Endothelial cell of umbilical vein (primary cell): ENCODE data around the gene PLPPR3. TPM values are rescaled to one million over a fixed set of nuclear protein-coding genes. Genes with fewer than 3 reads are reported as not detected.

Source experiments
- BruUV-seq: library from RNA; stranded (reverse); fragments of 400-500 nt; replicated peaks from 2 replicates; lab custom pipeline; 2021; lab: Mats Ljungman, UMichigan
- CTCF ChIA-PET: fragments of 300-600, 350-600 bp; sonication (Branson Sonifier 250); formaldehyde crosslinking; loops from one replicate; lab custom pipeline; 2021; ENCODE audit warnings: antibody characterized with exemption, inconsistent platforms; lab: Charles Lee
- POLR2A ChIA-PET: fragments of 300-600, 350-600 bp; sonication (Branson Sonifier 250); formaldehyde crosslinking; loops from one replicate; lab custom pipeline; 2021; ENCODE audit warnings: antibody characterized with exemption, inconsistent platforms; lab: Charles Lee
- DNase-seq: peaks from one replicate; pipeline ENCODE4 v3.0.0-alpha.2; 2011; ENCODE audit warnings: low read depth, low spot score
- FAIRE-seq: peaks from 2 replicates; lab custom pipeline; 2011; peaks lifted over from hg19 to GRCh38; lab: Jason Lieb, UNC
- H2AFZ ChIP-seq: 2 replicates; pipeline ENCODE4 v1.6.0; 2012; ENCODE audit warnings: low read depth, low read length, control low read depth, inconsistent platforms
- H3K27ac ChIP-seq: 2 replicates; pipeline ENCODE4 v1.5.1; 2011; ENCODE audit warnings: low read depth, mild to moderate bottlenecking, control low read depth, low read length, moderate library complexity; ENCODE audit not compliant: insufficient read depth
- H3K27me3 ChIP-seq, 2 experiments: 2 replicates each; pipeline versions ENCODE4 v1.6.0 to v1.6.1; 2011; ENCODE audit warnings: low read length in 2 of 2, mixed read lengths in 1 of 2; ENCODE audit not compliant: control insufficient read depth in 2 of 2, insufficient read depth in 2 of 2
- H3K36me3 ChIP-seq, 2 experiments: 2 replicates in 1 of 2; 3 replicates in 1 of 2; pipeline ENCODE4 v1.5.1; 2011; ENCODE audit warnings: low read length in 2 of 2, mild to moderate bottlenecking in 1 of 2, moderate library complexity in 1 of 2; ENCODE audit not compliant: control insufficient read depth in 2 of 2, insufficient read depth in 2 of 2; ENCODE audit errors: extremely low read depth in 1 of 2
- H3K4me1 ChIP-seq: 3 replicates; pipeline ENCODE4 v1.5.1; 2011; ENCODE audit warnings: mild to moderate bottlenecking, low read length; ENCODE audit not compliant: control insufficient read depth, insufficient read depth; ENCODE audit errors: extremely low read depth
- H3K4me2 ChIP-seq: 2 replicates; pipeline ENCODE4 v1.6.1; 2011; ENCODE audit warnings: low read length, control low read depth, mixed read lengths; ENCODE audit not compliant: insufficient read depth
- H3K4me3 ChIP-seq, 3 experiments: fragments of 200-600 bp in 1 of 3; sonication (generic), shearing (Covaris generic) in 1 of 3; replicated peaks in 1 of 3; 2 replicates each; pipeline ENCODE4 v1.5.1; 2011 to 2016; ENCODE audit warnings: control low read depth in 3 of 3, low read length in 3 of 3, mild to moderate bottlenecking in 2 of 3, inconsistent platforms in 1 of 3, low read depth in 1 of 3, moderate library complexity in 1 of 3; ENCODE audit not compliant: insufficient read depth in 1 of 3
- H3K79me2 ChIP-seq: 2 replicates; pipeline ENCODE4 v1.6.0; 2012; ENCODE audit warnings: low read length, inconsistent platforms; ENCODE audit not compliant: control insufficient read depth, insufficient read depth
- H3K9ac ChIP-seq: replicated peaks from 2 replicates; pipeline ENCODE3; 2011; ENCODE audit warnings: low read length, control low read depth; ENCODE audit not compliant: insufficient read depth; ENCODE audit errors: extremely low read depth
- H3K9me1 ChIP-seq: replicated peaks from 3 replicates; pipeline ENCODE4 v1.6.0; 2011; ENCODE audit warnings: mild to moderate bottlenecking, low read length; ENCODE audit not compliant: control insufficient read depth, insufficient read depth; ENCODE audit errors: extremely low read depth
- H3K9me3 ChIP-seq: replicated peaks from 2 replicates; pipeline ENCODE4 v1.5.1; 2012; ENCODE audit warnings: low read length, inconsistent platforms; ENCODE audit not compliant: control insufficient read depth, insufficient read depth
- H4K20me1 ChIP-seq: replicated peaks from 2 replicates; pipeline ENCODE3; 2011; ENCODE audit warnings: mild to moderate bottlenecking, low read length; ENCODE audit not compliant: control insufficient read depth, insufficient read depth; ENCODE audit errors: extremely low read depth
- EZH2 ChIP-seq: IDR thresholded peaks from 2 replicates; pipeline ENCODE4 v1.6.1; 2012; ENCODE audit warnings: borderline replicate concordance, low read depth, mild to moderate bottlenecking, moderate library complexity, low read length, inconsistent platforms; ENCODE audit not compliant: severe bottlenecking
- FOS ChIP-seq: IDR thresholded peaks from 2 replicates; pipeline ENCODE4 v1.6.1; 2011; ENCODE audit warnings: mild to moderate bottlenecking, low read length, moderate library complexity, borderline replicate concordance; ENCODE audit not compliant: insufficient read depth
- GATA2 ChIP-seq: IDR thresholded peaks from 2 replicates; pipeline ENCODE4 v1.7.0; 2011; ENCODE audit warnings: low read depth, mild to moderate bottlenecking, moderate library complexity, mixed read lengths, low read length; ENCODE audit not compliant: insufficient read length, insufficient read depth
- JUN ChIP-seq: IDR thresholded peaks from 2 replicates; pipeline ENCODE4 v1.6.1; 2011; ENCODE audit warnings: borderline replicate concordance, low read depth; ENCODE audit not compliant: insufficient read length, insufficient read depth
- MYC ChIP-seq: IDR thresholded peaks from one replicate; pipeline ENCODE4 v1.6.1; 2011; ENCODE audit warnings: mild to moderate bottlenecking, low read depth, low read length
- POLR2A ChIP-seq: IDR thresholded peaks from 2 replicates; pipeline ENCODE4 v1.6.1; 2012; ENCODE audit warnings: low read depth, mild to moderate bottlenecking, control low read depth, low read length
- POLR2AphosphoS5 ChIP-seq: IDR thresholded peaks from 2 replicates; pipeline ENCODE4 v1.6.1; 2012; ENCODE audit warnings: low read depth, mild to moderate bottlenecking, control low read depth, low read length, moderate library complexity; ENCODE audit not compliant: insufficient read depth
- dilution Hi-C: fragments of 300-500 bp; cut with MboI; formaldehyde crosslinking; loops from one replicate; pipeline ENCODE4 v1.15.0; 2019; ENCODE audit warnings: low sequenced_read_pairs; ENCODE audit not compliant: extremely low pct_ligation_motif_present
- intact Hi-C: fragments of 100-400 bp; cut with micrococcal nuclease; formaldehyde crosslinking; loops from one replicate; pipeline ENCODE4 v1.10.0; 2022
- polyA plus RNA-seq, 4 experiments: library from polyadenylated mRNA; depleted of rRNA in 3 of 4; stranded (reverse) in 3 of 4; unstranded in 1 of 4; fragments of >200 nt; gene quantifications; 2 replicates each; pipeline versions ENCODE4 v1.2.1 to v1.2.3, GENCODE V29; 2011 to 2012; ENCODE audit warnings: missing spikeins in 1 of 4
- total RNA-seq: library from RNA; stranded (reverse); gene quantifications from 2 replicates; pipeline ENCODE4 v1.2.3, GENCODE V29; 2021
- TF ChIP-seq, protein P1 (sequence below), 2 donors: IDR thresholded peaks; 1 replicate in 1 of 2; 2 replicates in 1 of 2; pipeline ENCODE4 v1.5.1; 2011; ENCODE audit warnings: low read length in 2 of 2, mild to moderate bottlenecking in 2 of 2, moderate library complexity in 2 of 2, control low read depth in 1 of 2, inconsistent platforms in 1 of 2, low read depth in 1 of 2; ENCODE audit not compliant: insufficient read depth in 1 of 2; ENCODE audit errors: extremely low read depth in 1 of 2
- TF ChIP-seq, protein P2 (sequence below): IDR thresholded peaks from 2 replicates; pipeline ENCODE4 v1.6.1; 2011; ENCODE audit not compliant: insufficient read depth, insufficient read length

The PLPPR3 gene
- total and polyA plus RNA-seq, 2 donors (not counting 3 experiments of a cell fraction or from before 2014, with no cell fraction given) = 1.1 to 1.2 TPM

DNA sequence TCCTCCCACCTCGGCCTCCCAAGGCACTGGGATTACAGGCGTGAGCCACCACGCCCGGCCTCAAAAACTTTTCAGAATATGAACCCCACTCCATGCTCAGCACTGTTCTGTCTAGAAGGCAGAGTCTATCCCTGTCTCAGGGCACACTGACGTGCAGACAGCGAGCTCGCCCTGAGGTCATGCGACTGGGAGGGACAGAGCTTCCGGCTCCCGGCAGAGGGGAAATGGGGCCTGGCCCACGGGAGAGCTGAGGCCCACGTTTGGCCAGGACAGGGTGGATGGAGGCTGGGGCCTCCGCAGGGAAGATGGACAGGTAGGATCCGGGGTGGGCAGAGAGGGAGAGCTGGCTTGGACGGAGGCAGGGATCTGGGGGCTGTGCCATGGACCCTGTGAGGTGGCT, 3.1 kb upstream of the PLPPR3 start:
- Histone ChIP-seq H3K9me1 (no peaks in the 10 kb centered on the region), H3K27me3 (no peaks in the 10 kb centered on the region), H3K9me3 (no peaks in the 10 kb centered on the region), H3K36me3 (no peaks in the 10 kb centered on the region), H3K27ac (no peak overlapping the region), H3K4me3 (no peak overlapping the region), H2AFZ (no peak overlapping the region), H3K4me1 (no peaks in the 10 kb centered on the region), H3K9ac (no peak overlapping the region), H4K20me1 (no peaks in the 10 kb centered on the region), H3K79me2 (no peaks in the 10 kb centered on the region), H3K4me2 (no peak overlapping the region)
- DNase-seq (no peak), FAIRE-seq (no peak)
- ChIA-PET POLR2A (no interaction called here), CTCF (interaction anchor here (0.7 kb wide), 1 partner anchor 23 kb away, joined by 3 read pairs; no protein-coding TSS in a partner anchor)
- dilution Hi-C loops (no loop called here), intact Hi-C loops (no loop called here)
- BruUV-seq = no TSS peak
- TF ChIP-seq GATA2 = no peak
- TF ChIP-seq, protein P1, sequence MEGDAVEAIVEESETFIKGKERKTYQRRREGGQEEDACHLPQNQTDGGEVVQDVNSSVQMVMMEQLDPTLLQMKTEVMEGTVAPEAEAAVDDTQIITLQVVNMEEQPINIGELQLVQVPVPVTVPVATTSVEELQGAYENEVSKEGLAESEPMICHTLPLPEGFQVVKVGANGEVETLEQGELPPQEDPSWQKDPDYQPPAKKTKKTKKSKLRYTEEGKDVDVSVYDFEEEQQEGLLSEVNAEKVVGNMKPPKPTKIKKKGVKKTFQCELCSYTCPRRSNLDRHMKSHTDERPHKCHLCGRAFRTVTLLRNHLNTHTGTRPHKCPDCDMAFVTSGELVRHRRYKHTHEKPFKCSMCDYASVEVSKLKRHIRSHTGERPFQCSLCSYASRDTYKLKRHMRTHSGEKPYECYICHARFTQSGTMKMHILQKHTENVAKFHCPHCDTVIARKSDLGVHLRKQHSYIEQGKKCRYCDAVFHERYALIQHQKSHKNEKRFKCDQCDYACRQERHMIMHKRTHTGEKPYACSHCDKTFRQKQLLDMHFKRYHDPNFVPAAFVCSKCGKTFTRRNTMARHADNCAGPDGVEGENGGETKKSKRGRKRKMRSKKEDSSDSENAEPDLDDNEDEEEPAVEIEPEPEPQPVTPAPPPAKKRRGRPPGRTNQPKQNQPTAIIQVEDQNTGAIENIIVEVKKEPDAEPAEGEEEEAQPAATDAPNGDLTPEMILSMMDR (IDR thresholded peaks at IDR 0.05; ENCODE audit: extremely low read depth in 1 of 2, insufficient read depth in 1 of 2, low read depth in 1 of 2, low read length in 2 of 2) = no peak
- TF ChIP-seq, protein P2, sequence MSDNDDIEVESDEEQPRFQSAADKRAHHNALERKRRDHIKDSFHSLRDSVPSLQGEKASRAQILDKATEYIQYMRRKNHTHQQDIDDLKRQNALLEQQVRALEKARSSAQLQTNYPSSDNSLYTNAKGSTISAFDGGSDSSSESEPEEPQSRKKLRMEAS = no peak
- TF ChIP-seq POLR2A = no peak
- TF ChIP-seq POLR2AphosphoS5 = no peak
- no peak for TF ChIP-seq JUN
- TF ChIP-seq MYC = no peak
- TF ChIP-seq EZH2 = no peak
- no peak for TF ChIP-seq FOS
